Left ventricle myocardium superior (tissue), 1 donor: ENCODE measurements around the gene SH2B3. TPM values are rescaled to one million over a fixed set of nuclear protein-coding genes. Genes with fewer than 3 reads are reported as not detected.
"Not testable (repeated sequence)": the region's sequence is repeated elsewhere in the genome, so short reads cannot be mapped to it uniquely, and the experiment has no call there.

Experiments
- ATAC-seq: fragments of 200-7000 bp; cut with Tn5 transposase; one replicate; pipeline ENCODE4 v1.9.1; 2020; ENCODE audit warnings: mild to moderate bottlenecking, moderate library complexity
- DNase-seq: peaks from one replicate; pipeline ENCODE4 v3.0.0-alpha.2; 2020
- intact Hi-C: fragments of 100-400 bp; cut with micrococcal nuclease; formaldehyde crosslinking; loops from one replicate; pipeline ENCODE4 v1.11.0; 2022
- total RNA-seq: library from RNA; stranded (reverse); fragmentation: NEBNext Ultra II Directional; extraction: Animal tissue kit (Norgen Biotek cat#: 25700); gene quantifications from one replicate; pipeline ENCODE4 v1.2.1, GENCODE V29; 2021
- donor health status: DM: no; HTN: yes; CAD: no; lungs with severe emphysema.

Gene SH2B3
- total RNA-seq, 1 donor from 2014 or later, result 45.1 TPM

DNA sequence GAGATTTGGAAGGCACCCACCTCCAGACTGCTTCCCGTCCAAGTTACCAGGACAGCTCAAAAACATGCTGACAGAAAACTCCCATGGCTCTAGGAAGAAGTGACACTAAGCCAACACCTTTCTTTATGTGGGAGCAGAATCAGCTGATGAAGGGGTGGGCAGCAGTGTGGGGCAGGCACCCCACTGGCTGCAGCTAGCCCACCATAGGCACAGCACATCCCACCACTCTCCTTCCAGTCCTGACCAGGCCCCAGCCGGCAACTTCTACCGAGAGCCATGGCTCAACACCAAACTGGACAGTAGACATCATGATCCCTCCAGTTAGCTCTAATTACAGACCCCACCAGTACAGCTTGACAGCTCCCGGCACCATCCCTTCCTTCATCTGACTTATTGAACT, 45.0 kb downstream of the SH2B3 start:
- ATAC-seq (peak; percentile 31), DNase-seq (no peak)
- intact Hi-C loops, result loop anchor here (2.0 kb wide), 1 partner anchor 48 kb away; no protein-coding TSS in a partner anchor

DNA sequence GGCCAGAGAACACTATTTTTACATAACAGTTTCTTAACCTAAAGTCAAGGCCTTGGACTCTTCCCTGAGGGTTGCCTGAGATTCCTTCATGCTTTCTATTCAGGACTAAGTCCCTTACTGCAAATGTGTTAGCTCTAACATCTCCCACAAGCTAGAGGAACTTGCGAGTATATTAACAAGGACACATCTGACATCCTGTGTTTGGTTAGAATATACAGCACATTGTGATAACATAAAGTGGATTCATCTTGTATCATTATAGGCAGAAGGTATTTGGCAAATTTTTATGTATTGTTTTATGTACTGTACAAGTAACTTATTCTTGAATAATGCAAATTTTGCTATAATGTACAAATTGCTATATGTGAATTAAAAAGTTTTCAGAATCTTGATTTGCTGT, 45.5 kb downstream of the SH2B3 start:
- ATAC-seq (no peak), DNase-seq (no peak)
- intact Hi-C loops, result loop anchor here (2.0 kb wide), 1 partner anchor 48 kb away; no protein-coding TSS in a partner anchor

- intact Hi-C loops, result loop anchor here (2.0 kb wide), 1 partner anchor 49 kb away; no protein-coding TSS in a partner anchor
- ATAC-seq, result peak; percentile 2
- DNase-seq, result no peak
Observed at GRCh38 chr12:111451649-111452129, 46.0 kb downstream of the SH2B3 start.

GRCh38 chr12:111453071-111453989, 47.6 kb downstream of the SH2B3 start:
- ATAC-seq (no peak), DNase-seq (no peak)
- intact Hi-C loops, result no loop called here

DNA sequence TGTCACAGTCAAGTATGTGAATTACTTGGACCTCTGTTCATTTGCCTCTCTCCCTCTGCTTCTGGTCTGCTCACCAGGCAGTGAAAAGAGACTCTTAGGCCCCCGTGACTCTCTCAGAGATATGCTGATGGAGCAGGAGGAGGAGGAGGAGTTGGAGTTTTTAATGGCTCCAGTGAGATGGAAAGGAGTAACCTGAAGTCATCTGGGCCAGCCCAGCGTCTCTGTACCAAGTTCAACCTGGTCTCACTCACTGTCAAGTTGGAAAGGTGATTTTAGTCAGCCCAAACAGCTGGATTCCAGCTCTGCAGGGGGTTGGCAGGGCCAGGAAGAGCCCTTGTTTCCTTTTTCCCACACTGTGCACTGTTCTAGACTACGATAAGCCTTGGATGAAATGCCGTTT, 48.6 kb downstream of the SH2B3 start:
- ATAC-seq (no peak), DNase-seq (no peak)
- intact Hi-C loops, result no loop called here

DNA sequence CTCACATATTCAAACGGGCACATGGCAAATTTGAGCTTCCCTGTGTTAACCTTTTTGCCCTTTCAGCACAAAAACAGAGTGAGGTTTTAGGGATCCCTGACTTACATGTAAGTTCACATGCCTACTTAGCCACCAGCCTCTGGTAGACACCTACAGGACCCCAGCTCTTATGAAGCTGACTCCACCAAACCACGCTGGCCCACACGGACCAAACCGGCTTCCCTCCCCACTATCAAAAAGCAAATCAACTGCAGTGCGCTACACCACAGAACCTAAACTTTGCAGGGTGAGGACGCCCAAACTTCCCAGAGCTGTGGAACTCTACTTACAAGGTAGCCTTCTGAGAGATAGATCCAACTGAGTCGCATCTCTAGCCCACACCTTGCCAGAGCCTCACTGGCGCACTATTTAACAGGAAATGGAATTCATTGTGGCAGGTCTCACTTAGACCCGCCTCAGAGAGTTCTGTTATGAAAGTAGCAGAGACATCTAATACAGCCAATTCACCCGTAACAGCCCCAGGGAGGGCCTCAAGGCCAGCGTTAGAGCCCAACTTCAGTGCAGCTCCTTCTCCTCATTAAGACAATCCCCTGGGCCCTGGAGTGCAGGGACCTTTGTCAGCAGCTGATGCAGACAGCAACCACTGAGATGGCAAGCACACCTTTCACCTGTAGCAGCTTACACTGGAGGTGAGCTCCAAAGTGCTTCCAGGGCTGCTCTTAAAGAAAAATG, 49.2 kb downstream of the SH2B3 start:
- ATAC-seq (no peak), DNase-seq (no peak)
- intact Hi-C loops, result no loop called here

DNA sequence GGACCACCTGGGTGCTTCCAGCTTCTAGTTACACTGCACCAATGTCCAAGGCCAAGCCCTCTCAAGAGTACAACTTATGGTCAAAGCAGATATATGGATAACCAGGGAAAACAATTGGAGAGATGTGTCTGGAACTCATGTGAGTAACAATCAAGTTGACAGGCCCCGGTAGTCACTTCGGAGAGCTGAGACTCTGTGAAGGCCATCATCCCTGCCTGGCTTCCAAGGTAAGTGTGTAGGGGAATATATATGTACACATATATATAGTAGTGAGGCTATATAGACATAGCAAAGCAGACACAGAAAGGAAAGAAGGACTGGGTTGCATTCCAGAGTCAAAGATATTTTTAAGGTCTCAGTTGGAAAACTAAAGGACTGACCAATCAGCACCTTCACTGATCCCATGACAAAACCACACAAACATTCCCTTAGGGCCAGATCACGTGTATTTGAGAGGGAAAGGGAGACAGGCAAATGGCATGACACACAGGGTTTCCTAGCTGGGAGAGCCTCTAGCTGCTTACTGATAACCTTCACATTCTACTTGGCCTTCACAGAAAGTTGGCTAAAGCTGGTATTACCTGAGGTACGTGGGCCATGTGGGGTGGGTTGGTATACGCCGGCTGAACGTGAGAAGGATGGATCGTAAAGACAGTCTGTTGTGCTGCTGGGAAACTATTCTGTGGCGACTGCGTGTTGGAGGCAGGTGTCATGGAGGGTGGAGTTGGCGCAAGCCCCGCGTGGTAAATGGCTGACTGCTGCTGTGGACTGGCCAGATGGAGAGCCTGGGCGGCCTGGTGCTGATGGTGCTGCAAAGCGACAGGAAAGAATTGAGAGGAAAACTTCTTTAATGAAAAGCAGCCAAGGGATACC, 50.0 kb downstream of the SH2B3 start:
- DNase-seq (no peak), ATAC-seq (peak; percentile 10)
- intact Hi-C loops, result no loop called here

GRCh38 chr12:111457071-111457470, 51.3 kb downstream of the SH2B3 start:
- no peak for ATAC-seq
- intact Hi-C loops, result no loop called here
- DNase-seq, result no peak

DNA sequence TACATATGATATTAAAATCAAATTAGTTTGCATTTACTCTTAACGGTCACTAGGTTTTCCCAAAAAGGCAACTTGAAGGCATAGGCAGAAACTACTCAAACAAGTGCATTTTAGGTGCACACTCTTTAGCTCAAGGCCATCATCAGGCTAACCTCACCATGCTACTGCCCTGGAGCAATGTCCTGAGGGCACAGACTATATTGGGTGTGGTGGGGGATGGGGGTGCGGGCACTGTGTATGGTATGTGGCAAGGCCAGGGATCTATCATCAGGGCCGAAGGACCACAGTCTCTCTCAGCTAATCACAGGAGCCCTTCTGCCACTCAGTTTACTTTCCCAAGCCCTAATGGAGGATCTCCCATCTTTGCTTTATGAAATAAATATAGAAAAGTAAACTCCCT, 51.9 kb downstream of the SH2B3 start:
- intact Hi-C loops, result no loop called here
- ATAC-seq (peak; percentile 18), DNase-seq (no peak)

- DNase-seq, result no peak
- intact Hi-C loops, result no loop called here
- ATAC-seq, result peak; percentile 17
Observed at GRCh38 chr12:111458546-111459172, 52.9 kb downstream of the SH2B3 start.

DNA sequence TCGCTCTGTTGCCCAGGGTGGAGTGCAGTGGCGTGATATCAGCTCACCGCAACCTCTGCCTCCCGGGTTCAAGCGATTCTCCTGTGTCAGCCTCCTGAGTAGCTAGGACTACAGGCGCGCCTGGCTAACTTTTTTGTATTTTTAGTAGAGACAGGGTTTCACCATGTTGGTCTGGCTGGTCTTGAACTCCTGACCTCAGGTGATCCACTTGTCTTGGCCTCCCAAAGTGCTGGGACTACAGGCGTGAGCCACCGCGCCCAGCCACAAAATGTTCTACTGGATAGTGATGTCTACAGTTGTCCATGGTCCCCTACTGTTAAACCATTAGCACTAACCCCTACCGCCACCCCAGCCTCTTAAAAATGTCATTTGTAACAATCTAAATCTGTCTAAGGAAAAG, 54.4 kb downstream of the SH2B3 start:
- ATAC-seq, DNase-seq, intact Hi-C loops: not testable (repeated sequence)

DNA sequence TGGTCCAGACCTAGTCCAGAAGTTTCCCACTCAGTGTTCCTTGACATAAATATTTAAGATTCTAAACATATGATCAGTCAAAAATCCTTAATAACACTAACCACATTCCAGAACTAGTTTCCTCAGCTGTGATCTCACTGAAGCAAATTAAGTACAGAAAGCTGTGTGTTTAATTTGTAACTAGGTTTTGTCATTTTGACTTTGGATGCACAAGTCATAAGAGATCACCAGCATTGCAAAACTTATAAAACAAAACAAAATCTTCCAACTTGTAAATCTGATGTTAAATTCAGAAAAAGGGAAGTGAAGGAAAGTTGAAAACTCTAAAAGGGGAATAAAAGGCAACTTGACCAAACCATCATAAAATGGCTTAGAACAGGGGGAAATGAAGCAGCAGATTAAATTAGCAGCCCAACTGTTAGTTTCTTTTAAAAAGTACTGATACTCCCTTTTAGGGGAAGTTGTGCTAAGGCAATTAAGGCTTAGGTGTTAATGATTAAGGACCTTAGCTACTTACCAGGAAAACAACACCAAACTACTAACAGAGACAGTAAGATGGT, 56.6 kb downstream of the SH2B3 start:
- no peak for ATAC-seq
- intact Hi-C loops, result no loop called here
- DNase-seq, result no peak

- no peak for ATAC-seq
- intact Hi-C loops, result no loop called here
- no peak for DNase-seq
Observed at GRCh38 chr12:111467092-111467856, 61.6 kb downstream of the SH2B3 start.

GRCh38 chr12:111467857-111468241, 62.1 kb downstream of the SH2B3 start:
- intact Hi-C loops, result no loop called here
- no peak for DNase-seq
- no peak for ATAC-seq

- DNase-seq, result no peak
- ATAC-seq, result no peak
- intact Hi-C loops, result no loop called here
Observed at GRCh38 chr12:111469401-111469800, 63.7 kb downstream of the SH2B3 start.

GRCh38 chr12:111471236-111471635, 65.5 kb downstream of the SH2B3 start:
- intact Hi-C loops, result no loop called here
- no peak for ATAC-seq

DNA sequence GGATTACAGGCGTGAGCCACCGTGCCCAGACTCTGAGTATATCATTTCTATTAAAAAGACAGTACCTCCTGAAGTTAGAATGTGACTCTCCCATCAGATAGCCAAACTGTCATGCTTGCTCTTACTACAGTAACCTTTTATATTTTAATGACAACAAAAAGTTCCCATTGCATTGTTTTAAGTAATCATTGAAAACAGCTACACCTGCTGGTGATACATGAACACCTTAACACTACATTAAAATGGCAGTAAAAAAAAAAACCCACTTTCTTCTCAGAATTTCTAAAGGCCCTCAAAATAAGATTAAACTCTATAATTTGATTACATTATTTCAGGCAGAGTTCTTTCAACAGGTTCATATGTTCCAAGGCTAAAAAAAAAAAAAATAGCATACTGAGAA, 76.7 kb downstream of the SH2B3 start:
- ATAC-seq (no peak), DNase-seq (no peak)
- intact Hi-C loops, result no loop called here

More at GRCh38 chr12:111471236-111471635, 65.5 kb downstream of the SH2B3 start:
- DNase-seq, result no peak

DNA sequence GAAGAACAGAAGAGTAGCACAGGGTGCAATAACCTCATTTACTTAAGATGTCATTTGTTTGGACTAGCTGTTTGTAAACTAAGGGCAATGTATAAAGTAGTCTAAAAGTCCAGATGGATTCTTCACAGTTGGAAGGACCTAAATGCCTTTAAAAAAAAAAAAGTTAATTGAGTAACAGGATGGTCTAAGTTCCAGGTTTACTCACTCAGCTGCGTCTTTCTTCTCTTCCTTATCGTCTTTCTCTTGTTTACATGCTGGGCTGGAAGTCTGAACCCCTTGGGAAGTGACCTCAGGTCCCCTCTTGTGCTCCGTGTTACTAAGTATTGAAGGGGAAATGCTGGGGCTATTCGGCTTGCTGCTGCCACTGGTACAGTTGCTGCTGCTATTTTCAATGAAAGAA, 82.5 kb downstream of the SH2B3 start:
- intact Hi-C loops, result no loop called here
- DNase-seq, result peak; percentile 48
- ATAC-seq, result peak; percentile 87
